H9 (cell line): ENCODE measurements around the gene RPS15A. TPM values are rescaled to one million over a fixed set of nuclear protein-coding genes. Genes with fewer than 3 reads are reported as not detected.

ENCODE experiments used
- DNase-seq: peaks from one replicate; pipeline ENCODE4 v3.0.0-alpha.2; 2017
- H2AFZ ChIP-seq: one replicate; pipeline ENCODE4 v1.6.1; 2013; ENCODE audit warnings: mild to moderate bottlenecking, low read length, control low read depth, moderate library complexity
- H2AK5ac ChIP-seq: 2 replicates; pipeline ENCODE4 v1.6.1; 2013; ENCODE audit warnings: low read length, control low read depth, mixed read lengths; ENCODE audit not compliant: insufficient read length
- H2BK120ac ChIP-seq: one replicate; pipeline ENCODE4 v1.6.1; 2013; ENCODE audit warnings: low read depth, mild to moderate bottlenecking, low read length, control low read depth, inconsistent platforms; ENCODE audit not compliant: poor library complexity, severe bottlenecking
- H2BK12ac ChIP-seq: 2 replicates; pipeline ENCODE4 v1.6.1; 2013; ENCODE audit warnings: low read length, control low read depth, mixed read lengths, low read depth; ENCODE audit not compliant: insufficient read length
- H2BK15ac ChIP-seq: 2 replicates; pipeline ENCODE4 v1.6.1; 2013; ENCODE audit warnings: low read depth, low read length, control low read depth
- H2BK20ac ChIP-seq: one replicate; pipeline ENCODE4 v1.6.1; 2013; ENCODE audit warnings: low read depth, mild to moderate bottlenecking, low read length, control low read depth, inconsistent platforms; ENCODE audit not compliant: poor library complexity, severe bottlenecking
- H2BK5ac ChIP-seq: 2 replicates; pipeline ENCODE4 v1.6.1; 2013; ENCODE audit warnings: low read length, control low read depth, mixed read lengths; ENCODE audit not compliant: insufficient read length
- H3K14ac ChIP-seq: 2 replicates; pipeline ENCODE4 v1.6.1; 2013; ENCODE audit warnings: low read length, control low read depth; ENCODE audit not compliant: insufficient read depth
- H3K18ac ChIP-seq: 2 replicates; pipeline ENCODE4 v1.6.1; 2013; ENCODE audit warnings: low read depth, mild to moderate bottlenecking, mixed read lengths, low read length, control low read depth; ENCODE audit not compliant: insufficient read length
- H3K23ac ChIP-seq: 2 replicates; pipeline ENCODE4 v1.6.1; 2013; ENCODE audit warnings: low read length, control low read depth, mixed read lengths, low read depth; ENCODE audit not compliant: insufficient read length
- H3K23me2 ChIP-seq: 2 replicates; pipeline ENCODE4 v1.6.1; 2013; ENCODE audit warnings: low read depth, mild to moderate bottlenecking, mixed read lengths, low read length, control low read depth; ENCODE audit not compliant: insufficient read length, poor library complexity, severe bottlenecking
- H3K27ac ChIP-seq: 2 replicates; pipeline ENCODE4 v1.5.1; 2013; ENCODE audit warnings: low read length, control low read depth, mixed read lengths, low read depth; ENCODE audit not compliant: insufficient read length
- H3K27me3 ChIP-seq: 2 replicates; pipeline ENCODE4 v1.6.1; 2013; ENCODE audit warnings: low read length, control low read depth, inconsistent platforms; ENCODE audit not compliant: insufficient read depth
- H3K4ac ChIP-seq: 2 replicates; pipeline ENCODE4 v1.6.1; 2013; ENCODE audit warnings: low read depth, mild to moderate bottlenecking, control low read depth, inconsistent platforms, low read length, moderate library complexity
- H3K4me1 ChIP-seq: 2 replicates; pipeline ENCODE4 v1.6.1; 2013; ENCODE audit warnings: low read length, control low read depth, inconsistent platforms; ENCODE audit not compliant: insufficient read depth
- H3K4me2 ChIP-seq: 2 replicates; pipeline ENCODE4 v1.6.1; 2013; ENCODE audit warnings: low read length, control low read depth, mixed read lengths; ENCODE audit not compliant: insufficient read length, insufficient read depth
- H3K56ac ChIP-seq: 2 replicates; pipeline ENCODE4 v1.6.1; 2013; ENCODE audit warnings: low read depth, mild to moderate bottlenecking, mixed read lengths, low read length, control low read depth; ENCODE audit not compliant: insufficient read length
- H3K79me1 ChIP-seq: 2 replicates; pipeline ENCODE4 v1.6.1; 2013; ENCODE audit warnings: low read depth, mild to moderate bottlenecking, moderate library complexity, low read length, control low read depth, inconsistent platforms; ENCODE audit not compliant: insufficient read depth, poor library complexity, severe bottlenecking
- H3K79me2 ChIP-seq: 2 replicates; pipeline ENCODE4 v1.6.1; 2013; ENCODE audit warnings: low read length, control low read depth, inconsistent platforms; ENCODE audit not compliant: insufficient read depth
- H3K9ac ChIP-seq: 2 replicates; pipeline ENCODE4 v1.6.1; 2013; ENCODE audit warnings: low read length, control low read depth, mixed read lengths; ENCODE audit not compliant: insufficient read length; ENCODE audit errors: extremely low read depth
- H3K9me3 ChIP-seq: one replicate; pipeline ENCODE4 v1.6.1; 2013; ENCODE audit warnings: low read depth, low read length, inconsistent platforms; ENCODE audit not compliant: control insufficient read depth
- H3T11ph ChIP-seq: one replicate; pipeline ENCODE4 v1.6.1; 2013; ENCODE audit warnings: mild to moderate bottlenecking, low read length, control low read depth, inconsistent platforms
- H4K20me1 ChIP-seq: one replicate; pipeline ENCODE4 v1.6.1; 2013; ENCODE audit not compliant: control insufficient read depth, insufficient read length, insufficient read depth
- H4K5ac ChIP-seq: 2 replicates; pipeline ENCODE4 v1.6.1; 2013; ENCODE audit warnings: low read depth, mild to moderate bottlenecking, mixed read lengths, low read length, control low read depth; ENCODE audit not compliant: insufficient read length
- H4K8ac ChIP-seq: replicated peaks from 2 replicates; pipeline ENCODE4 v1.6.1; 2013; ENCODE audit warnings: low read length, control low read depth, mixed read lengths, low read depth; ENCODE audit not compliant: insufficient read length
- H4K91ac ChIP-seq: 2 replicates; pipeline ENCODE4 v1.6.1; 2013; ENCODE audit warnings: low read depth, mild to moderate bottlenecking, moderate library complexity, mixed read lengths, low read length, control low read depth; ENCODE audit not compliant: insufficient read length
- H3K27ac Mint-ChIP-seq, 3 experiments: 2 replicates in 2 of 3; 3 replicates in 1 of 3; pipeline ENCODE4 v1.8.0; 2020 to 2021; ENCODE audit warnings: mixed read lengths in 3 of 3, mild to moderate bottlenecking in 1 of 3, moderate library complexity in 1 of 3
- H3K27me3 Mint-ChIP-seq: 2 replicates; pipeline ENCODE4 v1.8.0; 2021; ENCODE audit warnings: low read depth, mild to moderate bottlenecking, moderate library complexity, mixed read lengths
- H3K36me3 Mint-ChIP-seq, 3 experiments: 2 replicates in 2 of 3; 3 replicates in 1 of 3; pipeline ENCODE4 v1.8.0; 2020 to 2021; ENCODE audit warnings: low read depth in 3 of 3, mixed read lengths in 3 of 3; ENCODE audit not compliant: insufficient read depth in 1 of 3
- H3K4me1 Mint-ChIP-seq, 2 experiments: 2 replicates each; pipeline ENCODE4 v1.8.0; 2020; ENCODE audit warnings: mixed read lengths in 2 of 2
- H3K4me3 Mint-ChIP-seq, 2 experiments: 2 replicates in 1 of 2; 3 replicates in 1 of 2; pipeline ENCODE4 v1.8.0; 2020 to 2021; ENCODE audit warnings: mild to moderate bottlenecking in 2 of 2, mixed read lengths in 2 of 2, moderate library complexity in 1 of 2
- H3K9me3 Mint-ChIP-seq, 2 experiments: 2 replicates in 1 of 2; 3 replicates in 1 of 2; pipeline ENCODE4 v1.8.0; 2020; ENCODE audit warnings: mild to moderate bottlenecking in 2 of 2, mixed read lengths in 2 of 2, moderate library complexity in 1 of 2
- WGBS: extraction: QIAGEN DNeasy Blood & Tissue Kit; methylation state at CpG from one replicate; pipeline ENCODE4 v1.1.7; 2013; ENCODE audit warnings: missing lambda C conversion rate, low lambda C conversion rate, mixed read lengths; ENCODE audit not compliant: insufficient read length; ENCODE audit errors: extremely low coverage; 5-methylcytosine and 5-hydroxymethylcytosine counted together
- total RNA-seq: library from RNA; stranded (reverse); gene quantifications from 2 replicates; pipeline ENCODE4 v1.2.1, GENCODE V29; 2021
- TF ChIP-seq, protein P1 (sequence below): fragments of 200-600 bp; sonication (generic); conservative IDR thresholded peaks from 3 replicates; pipeline ENCODE4 v1.8.0; 2021; ENCODE audit warnings: antibody characterized with exemption, mild to moderate bottlenecking

RPS15A gene
- total RNA-seq, 1 experiment from 2014 or later: 1,990 TPM

DNA sequence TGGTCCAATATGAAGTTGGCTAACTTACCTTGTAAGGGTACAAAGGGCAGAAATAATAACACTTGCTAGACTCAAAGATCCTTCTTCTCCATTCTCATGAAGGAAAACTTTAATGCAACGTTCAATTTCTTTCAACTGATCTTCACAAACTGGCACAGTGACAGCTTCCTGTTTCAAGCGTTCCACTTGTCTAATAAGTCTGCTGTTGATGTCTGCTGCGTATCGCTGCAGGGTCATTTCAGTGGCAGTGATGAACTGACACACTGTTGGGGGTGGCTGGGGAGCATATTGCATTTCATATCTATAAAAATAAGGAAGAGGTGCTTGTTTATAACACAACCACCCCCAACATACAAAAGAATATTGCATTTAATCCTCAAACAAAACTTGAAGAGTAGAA is 44.7 kb upstream of the RPS15A start:
- no peaks in the 10 kb centered on the region for H3K9me3 Mint-ChIP-seq

More for the DNA sequence above, 44.7 kb upstream of the RPS15A start:
- no peak overlapping the region for H2BK15ac ChIP-seq
- H3K27me3 ChIP-seq: no peaks in the 10 kb centered on the region
- no peak overlapping the region for H4K91ac ChIP-seq
- peaks cover 43 to 88% (median 88%) of the 10 kb centered on the region in 3 experiments for H3K36me3 Mint-ChIP-seq
- no peak overlapping the region for H3K9ac ChIP-seq
- H4K8ac ChIP-seq: no peak overlapping the region
- H3K14ac ChIP-seq: no peak overlapping the region
- H3K23me2 ChIP-seq: no peaks in the 10 kb centered on the region
- no peak overlapping the region for H3K18ac ChIP-seq
- no peak overlapping the region for H3K27ac ChIP-seq
- H3K4me2 ChIP-seq: no peak overlapping the region
- no peak for DNase-seq
- H3T11ph ChIP-seq: no peak overlapping the region
- H2BK120ac ChIP-seq: no peak overlapping the region
- H2AK5ac ChIP-seq: no peak overlapping the region
- TF ChIP-seq, protein P1, sequence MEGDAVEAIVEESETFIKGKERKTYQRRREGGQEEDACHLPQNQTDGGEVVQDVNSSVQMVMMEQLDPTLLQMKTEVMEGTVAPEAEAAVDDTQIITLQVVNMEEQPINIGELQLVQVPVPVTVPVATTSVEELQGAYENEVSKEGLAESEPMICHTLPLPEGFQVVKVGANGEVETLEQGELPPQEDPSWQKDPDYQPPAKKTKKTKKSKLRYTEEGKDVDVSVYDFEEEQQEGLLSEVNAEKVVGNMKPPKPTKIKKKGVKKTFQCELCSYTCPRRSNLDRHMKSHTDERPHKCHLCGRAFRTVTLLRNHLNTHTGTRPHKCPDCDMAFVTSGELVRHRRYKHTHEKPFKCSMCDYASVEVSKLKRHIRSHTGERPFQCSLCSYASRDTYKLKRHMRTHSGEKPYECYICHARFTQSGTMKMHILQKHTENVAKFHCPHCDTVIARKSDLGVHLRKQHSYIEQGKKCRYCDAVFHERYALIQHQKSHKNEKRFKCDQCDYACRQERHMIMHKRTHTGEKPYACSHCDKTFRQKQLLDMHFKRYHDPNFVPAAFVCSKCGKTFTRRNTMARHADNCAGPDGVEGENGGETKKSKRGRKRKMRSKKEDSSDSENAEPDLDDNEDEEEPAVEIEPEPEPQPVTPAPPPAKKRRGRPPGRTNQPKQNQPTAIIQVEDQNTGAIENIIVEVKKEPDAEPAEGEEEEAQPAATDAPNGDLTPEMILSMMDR: no peak
- no peaks in the 10 kb centered on the region for H3K27me3 Mint-ChIP-seq
- peaks cover 0 to 5% of the 10 kb centered on the region in 2 experiments; a peak in 1 of 4 replicates for H3K4me1 Mint-ChIP-seq
- no peak overlapping the region for H3K23ac ChIP-seq
- H3K27ac Mint-ChIP-seq: no peak overlapping the region
- H3K4me3 Mint-ChIP-seq: no peak overlapping the region
- no peak overlapping the region for H3K56ac ChIP-seq
- no peaks in the 10 kb centered on the region for H4K20me1 ChIP-seq
- no peak overlapping the region for H2AFZ ChIP-seq
- no peak overlapping the region for H2BK5ac ChIP-seq
- H3K79me2 ChIP-seq: no peaks in the 10 kb centered on the region
- H3K79me1 ChIP-seq: no peaks in the 10 kb centered on the region
- H2BK12ac ChIP-seq: no peak overlapping the region
- H3K4me1 ChIP-seq: no peaks in the 10 kb centered on the region
- no peak overlapping the region for H4K5ac ChIP-seq
- H3K9me3 ChIP-seq: no peaks in the 10 kb centered on the region
- WGBS: no CpG with 5 or more reads among the region's 4 CpGs
- H2BK20ac ChIP-seq: no peak overlapping the region
- H3K4ac ChIP-seq: no peak overlapping the region
